NCI-H460 (cell line): ENCODE data around the gene SLF2. TPM values are rescaled to one million over a fixed set of nuclear protein-coding genes. Genes with fewer than 3 reads are reported as not detected.
A peak's percentile ranks its signal among the peaks of the same experiment; 100 is the strongest.
"Not testable (repeated sequence)": the region's sequence is repeated elsewhere in the genome, so short reads cannot be mapped to it uniquely, and the experiment has no call there.

Source experiments
- DNase-seq: peaks from one replicate; pipeline ENCODE4 v3.0.0-alpha.2; 2016; ENCODE audit warnings: low read depth; ENCODE audit errors: extremely low read depth
- total RNA-seq: library from RNA; depleted of rRNA; stranded (reverse); fragments of >200 nt; shearing (Covaris generic); gene quantifications from 2 replicates; pipeline ENCODE4 v1.2.3, GENCODE V29; 2014

The SLF2 gene
- total RNA-seq, 1 experiment from 2014 or later: 26.1 TPM

GRCh38 chr10:100878291-100878910 lies 34.4 kb upstream of the SLF2 start:
- peak; percentile 76 for DNase-seq

- no peak for DNase-seq
Observed at GRCh38 chr10:100879741-100880360, 32.9 kb upstream of the SLF2 start.

GRCh38 chr10:100881556-100882213 lies 31.1 kb upstream of the SLF2 start:
- no peak for DNase-seq

GRCh38 chr10:100882252-100882651 lies 30.5 kb upstream of the SLF2 start:
- no peak for DNase-seq

GRCh38 chr10:100882671-100883311 lies 30.0 kb upstream of the SLF2 start:
- DNase-seq: no peak

GRCh38 chr10:100883312-100883821 lies 29.4 kb upstream of the SLF2 start:
- no peak for DNase-seq

GRCh38 chr10:100885611-100886010 lies 27.2 kb upstream of the SLF2 start:
- not testable (repeated sequence) for DNase-seq

- DNase-seq: no peak
Observed at GRCh38 chr10:100886091-100886490, 26.7 kb upstream of the SLF2 start.

- no peak for DNase-seq
Observed at GRCh38 chr10:100886521-100886920, 26.2 kb upstream of the SLF2 start.

GRCh38 chr10:100886963-100887362 lies 25.8 kb upstream of the SLF2 start:
- DNase-seq: no peak

GRCh38 chr10:100887761-100888296 lies 24.9 kb upstream of the SLF2 start:
- no peak for DNase-seq

- no peak for DNase-seq
Observed at GRCh38 chr10:100888957-100889356, 23.8 kb upstream of the SLF2 start.

- DNase-seq: no peak
Observed at GRCh38 chr10:100889546-100889945, 23.2 kb upstream of the SLF2 start.

GRCh38 chr10:100890141-100890672 lies 22.6 kb upstream of the SLF2 start:
- DNase-seq: no peak

- DNase-seq: peak; percentile 30
Observed at GRCh38 chr10:100890673-100891317, 22.0 kb upstream of the SLF2 start.

- DNase-seq: no peak
Observed at GRCh38 chr10:100894033-100894432, 18.7 kb upstream of the SLF2 start.

- DNase-seq: no peak
Observed at GRCh38 chr10:100894589-100895294, 18.0 kb upstream of the SLF2 start.

GRCh38 chr10:100895346-100895745 lies 17.4 kb upstream of the SLF2 start:
- no peak for DNase-seq

GRCh38 chr10:100895896-100896295 lies 16.9 kb upstream of the SLF2 start:
- DNase-seq: no peak
